ENCODE measurements around the gene CALM3.
A peak's percentile ranks its signal among the peaks of the same experiment; 100 is the strongest.
"Not testable (repeated sequence)": the region's sequence is repeated elsewhere in the genome, so short reads cannot be mapped to it uniquely, and the experiment has no call there.

The CALM3 gene

GRCh38 chr19:46601318-46602224, at the start of gene CALM3:
TSS of gene CALM3 (plus strand) at chr19:46601330. CDS start at chr19:46601435, 105 bp downstream.
- H3K27ac ChIP-seq: peak within 1 kb of the TSS; percentile 93 to 100 (median 100)
- peak within 1 kb of the TSS; percentile 64 to 99 (median 95) for H3K4me3 ChIP-seq

- Histone ChIP-seq H3K4me3 (no peak overlapping the region), H3K27ac (no peak overlapping the region)
Observed at GRCh38 chr19:46552891-46553290, 48.2 kb upstream of the CALM3 start.

GRCh38 chr19:46554161-46554560, 47.0 kb upstream of the CALM3 start:
- Histone ChIP-seq H3K27ac (no peak overlapping the region), H3K4me3 (no peak overlapping the region)

DNA sequence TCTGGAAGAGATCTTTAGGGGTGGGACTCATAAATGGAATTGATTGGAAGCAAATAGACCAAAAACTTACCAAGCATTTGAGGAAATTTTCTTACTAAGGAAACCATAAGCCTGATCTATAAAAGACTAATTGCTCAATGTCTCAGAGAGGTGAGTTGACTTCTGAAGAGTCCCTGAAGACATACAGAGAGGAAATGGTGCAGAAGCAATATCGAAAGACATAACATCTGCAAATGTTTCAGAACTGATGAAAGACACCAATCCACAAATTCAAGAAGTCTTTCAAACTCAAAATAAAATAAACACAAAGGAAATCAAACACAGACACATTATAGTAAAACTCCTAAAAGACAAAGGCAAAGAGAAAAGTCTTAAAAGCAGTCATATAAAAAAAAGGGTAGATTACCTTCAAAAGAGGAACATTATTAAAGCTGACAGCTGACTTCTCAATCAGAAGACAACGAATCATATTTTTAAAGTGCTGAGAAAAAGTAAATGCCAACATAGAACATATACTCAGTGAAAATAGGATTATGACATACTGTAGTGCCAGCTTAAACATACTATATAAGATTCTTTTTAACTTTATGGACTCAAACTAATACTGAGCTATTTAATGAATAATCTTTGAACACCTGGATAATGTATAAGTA, 45.4 kb upstream of the CALM3 start:
- Histone ChIP-seq H3K4me3 (no peak overlapping the region), H3K27ac (peak overlapping the region in 2 of 21 experiments; percentile 0 to 45)

DNA sequence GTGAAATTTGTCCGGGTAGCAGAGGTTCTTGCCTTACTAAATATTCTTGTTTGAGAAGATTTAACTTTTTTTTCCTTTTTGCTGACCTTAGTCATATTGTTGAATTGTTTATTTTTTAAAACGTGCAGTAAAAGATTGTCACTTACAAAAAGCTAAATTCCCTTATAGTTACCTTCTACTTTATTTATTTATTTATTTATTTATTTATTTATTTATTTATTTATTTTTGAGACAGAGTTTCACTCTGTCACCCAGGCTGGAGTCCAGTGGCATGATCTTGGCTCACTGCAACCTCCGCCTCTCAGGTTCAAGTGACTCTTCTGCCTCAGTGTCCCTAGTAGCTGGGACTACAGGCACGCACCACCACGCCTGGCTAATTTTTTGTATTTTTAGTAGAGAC, 44.7 kb upstream of the CALM3 start:
- H3K27ac ChIP-seq: peak overlapping the region in 2 of 21 experiments; percentile 0 to 45
- H3K4me3 ChIP-seq: not testable (repeated sequence)

DNA sequence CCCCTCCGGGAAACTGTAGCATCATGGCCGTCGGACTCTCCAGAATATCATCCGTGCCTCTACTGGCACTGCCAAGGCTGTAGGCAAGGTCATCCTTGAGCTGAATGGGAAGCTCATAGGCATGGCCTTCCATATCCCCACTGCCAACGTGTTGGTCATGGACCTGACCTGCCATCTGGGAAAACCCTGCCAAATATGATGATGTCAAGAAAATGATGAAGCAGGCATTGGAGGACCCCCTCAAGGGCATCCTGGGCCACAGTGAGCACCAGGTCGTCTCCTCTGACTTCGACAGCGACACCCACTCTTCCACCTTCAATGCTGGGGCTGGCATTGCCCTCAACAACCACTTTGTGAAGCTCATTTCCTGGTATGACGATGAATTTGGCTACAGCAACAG, 41.9 kb upstream of the CALM3 start:
- H3K27ac ChIP-seq: no peak overlapping the region
- no peak overlapping the region for H3K4me3 ChIP-seq

- H3K4me3 ChIP-seq: not testable (repeated sequence)
Observed at GRCh38 chr19:46559675-46560074, 41.5 kb upstream of the CALM3 start.

DNA sequence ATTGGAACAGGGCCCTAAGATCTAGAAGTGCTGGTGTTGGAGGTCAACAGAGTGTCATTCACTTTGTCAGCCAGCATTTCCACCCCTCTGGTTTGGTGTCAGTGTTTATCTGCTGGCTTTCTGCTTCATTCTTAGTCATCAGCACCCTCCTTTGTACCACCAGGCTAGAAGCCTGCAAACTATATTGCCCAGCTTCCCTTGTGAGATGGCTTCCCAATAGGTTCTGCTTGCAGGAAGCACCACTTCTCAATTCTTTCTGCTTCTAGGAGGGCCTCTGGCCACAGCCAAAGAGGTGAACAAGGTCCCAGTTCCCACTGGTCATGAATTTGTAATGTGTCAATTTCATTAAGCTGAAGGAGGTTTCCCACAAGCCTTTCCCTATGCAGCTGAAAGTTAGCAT, 36.4 kb upstream of the CALM3 start:
- Histone ChIP-seq H3K27ac (no peak overlapping the region), H3K4me3 (no peak overlapping the region)

More at GRCh38 chr19:46559675-46560074, 41.5 kb upstream of the CALM3 start:
- H3K27ac ChIP-seq: not testable (repeated sequence)

GRCh38 chr19:46571495-46571894, 29.6 kb upstream of the CALM3 start:
- Histone ChIP-seq H3K27ac (no peak overlapping the region), H3K4me3 (no peak overlapping the region)

- H3K4me3 ChIP-seq: no peak overlapping the region
Observed at GRCh38 chr19:46573679-46574498, 27.2 kb upstream of the CALM3 start.

GRCh38 chr19:46574533-46574932, 26.6 kb upstream of the CALM3 start:
- H3K4me3 ChIP-seq: no peak overlapping the region

More at GRCh38 chr19:46573679-46574498, 27.2 kb upstream of the CALM3 start:
- no peak overlapping the region for H3K27ac ChIP-seq

DNA sequence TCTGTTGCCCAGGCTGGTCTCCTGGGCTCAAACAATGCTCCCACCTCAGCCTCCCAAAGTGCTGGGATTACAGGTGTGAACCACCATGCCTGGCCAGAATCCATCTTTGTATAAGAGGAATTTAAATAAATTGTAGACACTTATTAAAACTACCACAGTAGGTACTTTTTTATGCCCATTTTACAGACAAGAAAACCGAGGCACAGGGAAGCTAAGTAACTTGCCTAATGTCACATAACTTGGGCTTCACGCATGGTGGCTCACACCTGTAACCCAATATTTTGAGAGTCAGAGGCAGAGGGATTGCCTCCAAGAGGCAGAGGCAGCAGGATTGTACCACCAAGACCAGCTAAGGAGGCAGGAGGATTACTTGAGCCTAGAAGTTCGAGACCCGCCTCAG, 22.7 kb upstream of the CALM3 start:
- Histone ChIP-seq H3K4me3 (no peak overlapping the region), H3K27ac (no peak overlapping the region)

More at GRCh38 chr19:46574533-46574932, 26.6 kb upstream of the CALM3 start:
- no peak overlapping the region for H3K27ac ChIP-seq

DNA sequence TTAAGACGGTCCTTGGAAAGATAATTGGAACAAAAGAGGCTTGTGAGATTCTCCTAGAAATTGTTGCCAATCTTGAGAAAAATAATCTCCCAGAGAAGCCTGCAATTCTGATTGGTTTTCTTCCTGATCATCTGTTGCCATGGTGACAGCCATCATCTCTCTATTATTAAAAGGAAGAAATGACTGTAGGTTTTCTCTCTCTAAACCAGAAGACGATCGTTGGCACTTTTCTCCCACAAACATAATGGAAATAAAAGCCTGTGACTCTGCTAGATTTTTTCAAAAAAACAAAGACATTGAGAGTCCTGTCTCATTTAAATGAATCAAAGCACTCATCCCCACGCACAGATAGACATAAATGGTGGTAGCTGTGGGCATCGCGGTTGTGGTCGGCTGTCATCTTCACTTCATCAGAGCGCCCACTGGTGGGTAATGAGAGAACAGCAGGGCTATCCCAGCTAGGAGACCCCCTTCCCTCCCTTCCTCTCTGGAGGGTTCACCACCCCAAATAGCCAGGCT, 21.7 kb upstream of the CALM3 start:
- no peak overlapping the region for H3K4me3 ChIP-seq

DNA sequence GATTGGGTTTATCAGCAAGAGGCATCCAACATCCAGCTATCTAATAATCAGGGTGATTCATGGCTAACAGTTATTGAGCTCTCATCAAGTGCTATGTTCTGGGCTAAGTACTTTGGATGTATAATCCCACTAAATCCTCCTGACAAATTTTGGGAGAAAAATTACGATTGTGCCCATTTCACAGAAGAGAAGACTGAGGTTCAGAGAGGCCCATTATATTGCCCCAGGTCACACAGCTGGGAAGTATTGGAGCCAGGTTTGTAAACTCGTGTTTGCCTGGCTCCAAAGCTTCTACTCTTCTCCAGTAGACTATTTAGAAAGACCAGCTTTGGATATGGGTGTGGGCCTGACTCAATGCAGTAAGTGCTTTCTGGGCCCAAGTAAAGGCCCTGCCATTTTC, 20.9 kb upstream of the CALM3 start:
- Histone ChIP-seq H3K4me3 (no peak overlapping the region), H3K27ac (no peak overlapping the region)

More for the DNA sequence above, 21.7 kb upstream of the CALM3 start:
- no peak overlapping the region for H3K27ac ChIP-seq

GRCh38 chr19:46585539-46585938, 15.6 kb upstream of the CALM3 start:
- Histone ChIP-seq H3K4me3 (no peak overlapping the region), H3K27ac (no peak overlapping the region)

DNA sequence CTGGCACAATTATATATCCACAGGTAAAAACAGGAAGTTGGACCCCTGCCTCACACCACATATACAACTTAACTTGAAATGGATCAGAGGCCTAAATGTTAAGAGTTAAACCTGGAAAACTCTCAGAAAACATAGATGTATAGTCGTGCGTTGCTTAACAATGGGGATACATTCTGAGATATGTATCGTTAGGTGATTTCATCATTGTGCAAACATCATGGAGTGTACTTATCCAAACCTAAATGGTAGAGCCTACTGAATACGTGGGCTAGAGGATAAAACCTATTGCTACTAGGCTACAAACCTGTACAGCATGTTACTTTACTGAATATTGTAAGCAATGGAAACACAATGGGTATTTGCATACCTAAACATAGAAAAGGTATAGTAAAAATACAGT, 14.8 kb upstream of the CALM3 start:
- Histone ChIP-seq H3K27ac (no peak overlapping the region), H3K4me3 (no peak overlapping the region)

GRCh38 chr19:46587861-46588260, 13.3 kb upstream of the CALM3 start:
- H3K27ac ChIP-seq: no peak overlapping the region
- no peak overlapping the region for H3K4me3 ChIP-seq

GRCh38 chr19:46591254-46591653, 9.9 kb upstream of the CALM3 start:
- Histone ChIP-seq H3K4me3 (no peak overlapping the region), H3K27ac (no peak overlapping the region)

DNA sequence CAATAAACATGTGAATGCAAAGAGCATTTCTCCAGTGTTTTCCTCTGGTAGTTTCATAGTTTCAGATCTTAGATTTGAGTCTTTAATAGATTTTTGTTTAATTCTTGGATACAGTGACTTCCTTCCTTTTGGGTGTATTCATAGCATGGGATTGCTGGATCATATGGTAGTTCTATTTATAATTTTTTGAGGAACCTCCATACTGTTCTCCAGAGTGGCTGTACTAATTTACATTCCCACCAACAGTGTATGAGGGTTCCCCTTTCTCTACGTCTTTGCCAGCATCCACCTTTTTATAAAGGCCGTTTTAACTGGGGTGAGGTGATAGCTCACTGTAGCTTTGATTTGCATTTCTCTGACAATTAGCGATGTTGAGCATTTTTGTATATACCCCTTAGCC, 9.3 kb upstream of the CALM3 start:
- Histone ChIP-seq H3K4me3 (no peak overlapping the region), H3K27ac (peak overlapping the region in 1 of 21 experiments; percentile 12)

DNA sequence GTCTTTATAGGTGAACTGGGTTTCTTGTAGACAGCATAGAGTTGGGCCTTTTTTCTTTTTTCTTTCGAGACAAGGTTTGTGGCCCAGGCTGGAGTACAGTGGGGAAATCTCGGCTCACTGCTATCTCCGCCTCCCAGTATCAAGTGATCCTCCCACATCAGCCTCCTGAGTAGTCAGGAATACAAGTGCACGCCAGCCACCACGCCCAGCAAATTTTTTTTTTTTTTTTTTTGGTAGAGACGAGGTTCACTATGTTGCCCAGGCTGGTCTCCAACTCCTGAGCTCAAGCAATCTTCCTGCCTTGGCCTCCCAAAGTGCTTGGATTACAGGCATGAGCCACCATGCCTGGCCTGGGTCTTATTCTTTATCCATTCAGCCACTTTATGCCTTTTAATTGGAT, 5.1 kb upstream of the CALM3 start:
- Histone ChIP-seq H3K27ac (no peak overlapping the region), H3K4me3 (no peak overlapping the region)
